ENCODE data around the gene LMAN2.

The LMAN2 gene

GRCh38 chr5:177365845-177366527 is 14.5 kb upstream of the LMAN2 start:
- no peak for DNase-seq
- Histone ChIP-seq H3K27ac (peak overlapping the region; percentile 88 to 89), H3K36me3 (no peaks in the 10 kb centered on the region), H3K4me3 (peak overlapping the region; percentile 53 to 68), H3K9me3 (no peaks in the 10 kb centered on the region), H3K4me1 (peaks cover 0 to 42% (median 31%) of the 10 kb centered on the region in 4 donors), H3K27me3 (no peaks in the 10 kb centered on the region)
- intact Hi-C loops (cut with DNase I; ENCODE audit: low total_unique reads), result no loop called here
- no peak for TF ChIP-seq CTCF (IDR thresholded peaks at IDR 0.05)

GRCh38 chr5:177364159-177364962 is 12.9 kb upstream of the LMAN2 start:
- no peaks in the 10 kb centered on the region for H3K9me3 ChIP-seq
- TF ChIP-seq CTCF (IDR thresholded peaks at IDR 0.05), result no peak
- intact Hi-C loops (cut with DNase I; ENCODE audit: low total_unique reads), result no loop called here
- no peak overlapping the region for H3K27ac ChIP-seq
- peaks cover 0 to 3% of the 10 kb centered on the region in 2 donors for H3K27me3 ChIP-seq
- no peaks in the 10 kb centered on the region for H3K36me3 ChIP-seq
- peaks cover 0 to 35% (median 28%) of the 10 kb centered on the region in 4 donors for H3K4me1 ChIP-seq
- DNase-seq, result no peak
- no peak overlapping the region for H3K4me3 ChIP-seq

DNA sequence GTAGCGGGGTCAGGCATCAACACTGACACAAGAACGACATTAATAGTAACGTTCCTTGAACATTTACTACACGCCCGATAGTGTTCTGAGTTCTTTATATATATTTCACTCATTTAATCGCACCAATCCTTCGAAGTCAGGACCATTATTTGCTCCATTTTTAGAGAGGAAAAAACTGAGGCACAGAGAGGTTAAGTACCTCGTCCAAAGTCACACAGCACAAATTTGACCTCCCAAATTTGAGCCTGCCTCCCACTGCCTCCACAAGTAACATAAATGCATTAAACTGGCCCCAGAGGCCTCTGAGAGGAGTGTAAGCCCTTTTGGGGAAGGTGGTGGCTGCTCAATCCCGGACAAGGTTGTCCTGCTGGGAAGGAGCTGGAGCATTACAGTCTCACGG is 12.1 kb upstream of the LMAN2 start:
- no peak overlapping the region for H3K27ac ChIP-seq
- TF ChIP-seq CTCF (IDR thresholded peaks at IDR 0.05), result no peak
- DNase-seq, result no peak
- no peaks in the 10 kb centered on the region for H3K9me3 ChIP-seq
- no peaks in the 10 kb centered on the region for H3K36me3 ChIP-seq
- peaks cover 0 to 35% (median 28%) of the 10 kb centered on the region in 4 donors for H3K4me1 ChIP-seq
- peak overlapping the region; percentile 39 to 54 for H3K4me3 ChIP-seq
- intact Hi-C loops (cut with DNase I; ENCODE audit: low total_unique reads), result no loop called here
- peaks cover 0 to 5% of the 10 kb centered on the region in 2 donors for H3K27me3 ChIP-seq

GRCh38 chr5:177362610-177363507 is 11.4 kb upstream of the LMAN2 start:
- Histone ChIP-seq H3K36me3 (no peaks in the 10 kb centered on the region), H3K4me1 (peaks cover 0 to 37% (median 26%) of the 10 kb centered on the region in 4 donors), H3K27me3 (peaks cover 0 to 11% of the 10 kb centered on the region in 2 donors), H3K27ac (no peak overlapping the region), H3K9me3 (no peaks in the 10 kb centered on the region), H3K4me3 (peak overlapping the region; percentile 39 to 54)
- DNase-seq, result peak in 1 of 2 donors; percentile 37
- TF ChIP-seq CTCF (IDR thresholded peaks at IDR 0.05), result no peak
- intact Hi-C loops (cut with DNase I; ENCODE audit: low total_unique reads), result no loop called here

DNA sequence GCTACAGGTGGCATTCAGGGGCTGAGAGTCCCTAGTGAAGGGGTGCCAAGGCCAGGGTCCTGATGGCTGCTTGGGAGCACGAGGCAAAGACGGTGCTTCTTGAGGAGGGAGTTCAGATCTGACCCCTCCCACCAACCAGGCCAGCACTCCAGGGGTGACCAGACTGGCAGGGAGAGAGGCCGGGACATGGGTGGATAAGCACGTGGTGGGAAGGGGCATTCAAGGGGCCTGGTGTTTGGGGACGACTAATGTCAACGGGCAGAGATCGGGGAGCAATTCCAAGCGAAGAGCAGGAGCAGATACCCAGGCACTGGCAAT is 10.8 kb upstream of the LMAN2 start:
- no peak for TF ChIP-seq CTCF (IDR thresholded peaks at IDR 0.05)
- Histone ChIP-seq H3K36me3 (no peaks in the 10 kb centered on the region), H3K27me3 (peaks cover 0 to 13% of the 10 kb centered on the region in 2 donors), H3K4me3 (no peak overlapping the region), H3K27ac (no peak overlapping the region), H3K9me3 (no peaks in the 10 kb centered on the region), H3K4me1 (peaks cover 0 to 37% (median 21%) of the 10 kb centered on the region in 4 donors)
- intact Hi-C loops (cut with DNase I; ENCODE audit: low total_unique reads), result no loop called here
- no peak for DNase-seq

Data from tibial artery (tissue), 4 donors.